GM12875 (cell line): ENCODE measurements around the gene POLR1D.

ENCODE experiments used
- H3K4me3 ChIP-seq: one replicate; pipeline ENCODE4 v1.5.1; 2011; ENCODE audit warnings: low read depth, low read length, control low read depth
- CTCF ChIP-seq: IDR thresholded peaks from 2 replicates; pipeline ENCODE4 v1.5.1; 2011; ENCODE audit warnings: low read depth, mild to moderate bottlenecking, control low read depth, inconsistent platforms, low read length, moderate library complexity, borderline replicate concordance; ENCODE audit not compliant: insufficient read depth

POLR1D gene

GRCh38 chr13:27613628-27614027, 8.1 kb upstream of the POLR1D start:
- TF ChIP-seq CTCF = no peak
- no peak overlapping the region for H3K4me3 ChIP-seq

GRCh38 chr13:27617881-27618321, 3.8 kb upstream of the POLR1D start:
- TF ChIP-seq CTCF = no peak
- H3K4me3 ChIP-seq = no peak overlapping the region

- TF ChIP-seq CTCF = no peak
- peak overlapping the region; percentile 79 for H3K4me3 ChIP-seq
These were observed 2.5 kb upstream of the POLR1D start for GRCh38 chr13:27619093-27619727.

GRCh38 chr13:27619728-27620376, 1.8 kb upstream of the POLR1D start:
- H3K4me3 ChIP-seq = peak overlapping the region; percentile 79
- TF ChIP-seq CTCF = peak; percentile 40

GRCh38 chr13:27620377-27621115, 1.1 kb upstream of the POLR1D start, which contains the start of gene LNX2:
LNX2 (minus strand) TSS chr13:27620529; CDS start chr13:27581703, 38,826 bp downstream.
- TF ChIP-seq CTCF = no peak
- peak within 1 kb of the TSS; percentile 87 for H3K4me3 ChIP-seq

- no peak for TF ChIP-seq CTCF
These were observed 651 bp upstream of the POLR1D start for GRCh38 chr13:27621116-27621365.

More at GRCh38 chr13:27621116-27621365, 651 bp upstream of the POLR1D start:
- H3K4me3 ChIP-seq = peak overlapping the region; percentile 87
